Stimulated activated CD4-positive, alpha-beta T cell treated with anti-CD3 and anti-CD28 coated beads, TNF-alpha, amount 100 ng/mL, for 4 hours (primary cell): ENCODE data around the gene STOM.
A peak's percentile ranks its signal among the peaks of the same experiment; 100 is the strongest.
"Not testable (repeated sequence)": the region's sequence is repeated elsewhere in the genome, so short reads cannot be mapped to it uniquely, and the experiment has no call there.

Experiments used
- DNase-seq, 3 experiments: peaks; one replicate each; pipeline ENCODE4 v3.0.0-alpha.2; 2020; ENCODE audit warnings: low read depth in 3 of 3

STOM gene

DNA sequence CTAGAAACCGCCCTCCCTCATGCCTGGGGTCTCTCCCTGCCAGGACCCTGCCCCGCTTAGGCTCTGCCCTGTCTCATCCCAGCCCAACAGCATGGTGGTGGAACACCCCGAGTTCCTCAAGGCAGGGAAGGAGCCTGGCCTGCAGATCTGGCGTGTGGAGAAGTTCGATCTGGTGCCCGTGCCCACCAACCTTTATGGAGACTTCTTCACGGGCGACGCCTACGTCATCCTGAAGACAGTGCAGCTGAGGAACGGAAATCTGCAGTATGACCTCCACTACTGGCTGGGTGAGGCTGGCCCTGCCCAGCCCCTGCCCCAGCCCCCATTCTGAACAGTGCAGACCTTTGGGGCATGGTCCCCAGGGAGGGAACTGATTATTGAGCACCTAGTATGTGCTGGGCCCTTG is 68.2 kb downstream of the STOM start:
- no peak for DNase-seq

GRCh38 chr9:121300283-121301119 is 69.5 kb downstream of the STOM start:
- DNase-seq = no peak

DNA sequence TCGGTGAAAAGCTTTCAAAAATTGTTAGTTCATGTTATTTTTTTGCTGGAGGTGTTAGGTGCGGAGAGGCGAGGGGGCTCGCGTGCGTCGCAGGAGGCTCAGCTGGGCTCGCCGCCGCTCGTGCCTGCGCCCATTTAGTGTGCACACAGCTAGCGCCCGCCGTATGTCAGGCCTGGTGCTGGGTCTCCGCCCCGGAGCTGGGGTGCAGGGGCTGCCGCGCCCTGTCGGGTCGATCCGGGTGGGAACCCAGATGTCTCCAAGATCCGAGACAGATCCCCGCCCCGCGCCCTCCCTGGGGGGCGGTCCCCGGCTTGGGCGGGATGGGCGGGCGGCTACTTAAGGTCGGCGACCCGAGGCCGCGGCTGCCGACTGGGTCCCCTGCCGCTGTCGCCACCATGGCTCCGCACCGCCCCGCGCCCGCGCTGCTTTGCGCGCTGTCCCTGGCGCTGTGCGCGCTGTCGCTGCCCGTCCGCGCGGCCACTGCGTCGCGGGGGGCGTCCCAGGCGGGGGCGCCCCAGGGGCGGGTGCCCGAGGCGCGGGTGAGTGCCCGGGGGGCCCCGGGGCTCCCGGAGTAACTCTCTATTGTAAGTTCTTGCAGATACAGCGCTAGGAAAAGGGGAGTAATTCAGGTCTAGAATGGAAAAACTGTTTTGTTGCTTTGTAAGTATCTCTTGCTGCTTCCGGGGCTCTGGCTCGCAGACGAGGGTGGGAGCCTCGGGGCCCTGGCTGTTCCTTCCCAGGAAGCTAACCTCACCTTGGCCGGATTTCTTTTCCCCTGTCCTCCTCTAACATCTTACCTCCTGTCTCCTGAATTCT is 70.4 kb downstream of the STOM start:
- DNase-seq = peak in 1 of 3 experiments; percentile 11

DNA sequence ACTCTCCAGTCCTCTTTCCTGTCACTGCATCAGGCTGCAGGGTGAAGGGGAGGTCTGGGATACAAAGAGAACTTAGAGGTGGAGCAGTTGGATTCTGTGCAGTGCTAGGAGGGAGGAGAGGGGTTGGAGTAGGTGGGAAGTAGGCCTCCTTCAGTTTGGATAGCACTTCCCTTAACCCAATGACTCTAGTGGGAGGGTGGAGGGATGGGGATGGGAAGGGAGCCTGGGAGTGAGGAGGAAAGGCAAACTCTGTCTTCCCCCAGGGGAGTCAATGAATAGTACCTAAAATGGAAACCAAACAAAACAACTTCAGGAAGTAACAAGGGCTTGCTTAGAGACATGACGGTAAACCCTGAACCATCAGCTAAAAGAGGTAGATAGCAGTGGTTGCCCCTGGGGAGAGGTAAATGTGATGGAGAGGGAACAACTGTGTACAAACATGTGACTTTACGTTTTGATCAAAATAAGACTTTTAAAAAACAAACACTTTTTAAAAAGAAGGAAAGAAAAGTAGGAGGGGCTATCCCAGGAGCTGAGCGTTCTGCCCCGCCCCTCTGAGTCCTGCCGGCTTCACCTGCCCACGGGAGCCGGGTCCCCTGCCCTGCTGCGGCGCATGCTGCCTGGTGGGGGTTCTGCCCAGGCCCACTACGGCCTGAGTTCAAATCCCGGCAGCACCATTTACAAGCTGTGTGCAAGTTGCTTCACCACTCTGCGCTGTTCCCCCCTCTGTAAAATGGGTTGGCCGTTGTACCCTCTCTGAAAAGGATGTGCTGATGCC is 71.2 kb downstream of the STOM start:
- DNase-seq = no peak

GRCh38 chr9:121298016-121298538 is 72.0 kb downstream of the STOM start:
- DNase-seq = no peak

- no peak for DNase-seq
Measured at GRCh38 chr9:121297389-121297788, 72.7 kb downstream of the STOM start.

DNA sequence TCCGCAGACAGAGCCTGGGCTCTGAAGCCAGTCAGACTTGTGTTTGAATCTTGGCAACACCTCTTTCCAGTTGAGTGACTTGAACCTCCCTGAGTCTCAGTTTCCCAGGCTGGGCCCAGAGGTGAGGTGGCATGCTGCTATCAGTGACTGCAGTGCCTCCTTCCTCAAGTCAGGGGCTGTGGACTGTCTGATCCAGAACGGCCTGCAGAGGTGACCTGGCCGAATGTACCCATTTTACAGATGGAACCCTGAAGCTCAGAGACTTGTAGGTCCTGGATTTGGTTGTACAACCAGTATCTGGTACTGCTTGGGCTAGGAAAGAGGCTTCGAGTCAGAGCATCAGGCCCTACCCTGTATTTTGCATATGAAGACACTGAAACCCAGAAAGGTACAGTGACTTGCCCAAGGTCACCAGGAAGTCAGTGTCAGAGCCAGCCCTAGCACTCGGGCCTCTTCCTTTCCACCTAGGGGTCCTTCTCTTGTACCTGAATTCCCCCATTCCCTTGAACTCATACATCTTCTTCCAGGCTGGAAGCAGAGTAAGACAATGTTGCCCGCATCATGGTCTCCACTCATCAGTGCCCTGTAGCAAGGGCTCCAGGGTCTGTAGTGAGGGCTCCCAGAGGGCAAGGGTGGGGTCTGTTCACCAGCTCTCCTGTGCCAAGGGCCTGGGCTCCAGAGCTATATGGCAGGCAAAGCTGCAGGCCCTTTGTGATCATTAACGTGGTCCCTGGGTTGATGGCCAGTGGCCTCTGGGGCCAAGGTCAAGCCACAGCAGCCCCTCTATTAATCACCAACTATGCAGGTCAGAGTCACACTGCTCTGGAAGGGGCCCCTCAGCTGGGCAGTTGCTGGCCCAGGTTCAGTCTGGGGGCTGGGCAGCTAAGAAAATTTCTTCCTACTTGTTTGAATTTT is 73.6 kb downstream of the STOM start:
- no peak for DNase-seq

- no peak for DNase-seq
Measured at GRCh38 chr9:121295662-121296191, 74.3 kb downstream of the STOM start.

DNA sequence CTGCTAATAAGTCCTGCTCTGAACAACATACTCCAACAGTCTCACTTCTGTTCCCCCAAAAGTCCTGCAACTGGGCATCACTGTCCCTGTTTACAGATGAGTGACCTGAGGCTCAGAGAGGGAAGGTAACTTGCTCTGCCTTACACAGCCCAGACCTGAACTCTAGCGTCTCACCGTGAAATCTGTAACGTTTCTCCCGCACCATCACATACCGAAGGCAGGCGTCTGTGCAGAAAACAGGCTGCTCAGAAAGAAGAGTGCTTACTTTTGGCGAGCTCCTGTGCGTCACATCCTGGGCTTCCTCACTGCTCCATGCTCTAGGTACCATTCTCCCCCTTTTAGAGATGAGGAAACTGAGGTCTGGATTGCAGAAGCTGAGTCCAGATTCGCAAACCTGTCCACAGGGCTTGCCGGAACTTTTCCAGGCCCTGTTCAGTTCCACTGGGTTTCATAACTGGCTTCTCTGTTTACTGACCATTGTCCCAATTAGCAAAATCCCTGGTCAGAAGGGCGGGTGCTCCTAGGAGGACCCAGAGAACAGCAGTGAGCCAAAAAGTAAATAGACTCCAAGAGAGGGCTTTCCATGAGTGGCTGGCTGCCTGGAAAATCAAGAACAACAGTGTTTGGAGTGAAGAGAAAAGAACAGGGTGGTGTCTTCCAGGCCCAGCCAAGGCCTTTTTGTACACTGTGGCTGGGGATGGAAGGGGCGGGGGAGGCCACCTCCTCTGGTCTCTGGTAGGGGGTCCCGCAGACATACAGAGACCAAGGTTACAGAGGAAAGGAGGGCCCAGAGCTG is 75.0 kb downstream of the STOM start:
- DNase-seq = no peak

DNA sequence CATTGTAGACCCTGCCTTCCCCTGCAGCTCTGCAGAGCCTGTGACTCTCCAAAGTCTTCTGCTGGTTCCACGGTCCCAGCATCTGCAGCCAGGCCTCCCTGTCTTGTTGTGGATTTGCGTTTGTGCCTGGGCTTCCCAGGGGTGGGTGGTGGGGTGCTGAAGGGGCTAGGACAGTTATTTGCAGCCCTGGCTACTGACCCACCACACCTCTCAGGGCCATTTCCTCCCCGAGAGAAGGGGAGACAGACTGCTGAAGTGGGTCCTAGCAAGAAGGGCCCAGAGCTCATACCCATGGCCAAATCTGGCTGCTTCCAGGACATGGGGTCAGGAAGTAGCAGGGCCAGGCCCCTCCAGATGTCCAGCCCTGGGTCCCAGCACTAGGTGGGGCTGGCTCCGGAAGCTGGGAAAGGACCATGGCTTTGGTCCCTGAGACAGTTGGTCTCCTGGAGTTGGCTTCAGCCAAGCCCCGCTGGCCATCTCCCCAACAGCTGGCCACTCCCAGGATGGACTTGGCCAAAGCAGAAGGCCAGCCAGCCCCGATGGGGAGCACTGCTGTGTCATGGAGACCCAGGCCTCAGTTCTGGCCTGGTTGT is 75.8 kb downstream of the STOM start:
- no peak for DNase-seq

DNA sequence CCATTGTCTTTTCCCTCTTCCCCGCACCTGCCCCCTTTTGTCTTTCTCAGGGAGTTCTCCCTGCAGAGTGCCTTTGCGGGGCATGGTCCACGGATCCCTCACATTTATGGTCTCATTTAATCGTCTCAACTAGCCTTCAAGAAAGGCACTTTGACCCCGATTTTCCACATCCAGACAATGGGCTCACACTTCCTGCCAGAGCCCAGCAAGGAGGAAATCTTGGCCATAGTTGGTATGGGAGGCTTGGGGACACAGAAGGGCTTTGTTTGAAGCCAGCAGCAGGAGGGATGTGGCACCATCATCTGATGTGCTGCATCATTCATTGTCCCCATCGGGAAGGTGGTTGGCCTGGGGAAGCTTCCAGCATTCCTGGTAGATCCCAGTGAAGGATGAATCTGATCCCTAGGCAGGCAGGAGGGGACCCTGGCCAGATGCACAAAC is 77.2 kb downstream of the STOM start:
- no peak for DNase-seq

- no peak for DNase-seq
Measured at GRCh38 chr9:121292051-121292450, 78.0 kb downstream of the STOM start.

GRCh38 chr9:121291536-121291935 is 78.5 kb downstream of the STOM start:
- not testable (repeated sequence) for DNase-seq

- no peak for DNase-seq
Measured at GRCh38 chr9:121289772-121290370, 80.2 kb downstream of the STOM start.

GRCh38 chr9:121289026-121289771 is 80.9 kb downstream of the STOM start:
- DNase-seq = no peak
